ENCODE measurements around the gene PIF1.

The PIF1 gene

GRCh38 chr15:64772488-64772887, 53.0 kb downstream of the PIF1 start:
- H3K4me3 ChIP-seq (ENCODE audit: low read length): no peak overlapping the region
- no peak for TF ChIP-seq CTCF (IDR thresholded peaks at IDR 0.05; ENCODE audit: low read depth, low read length, poor library complexity, severe bottlenecking)
- TF ChIP-seq EZH2phosphoT487 (IDR thresholded peaks at IDR 0.05; ENCODE audit: borderline replicate concordance, low read length): no peak
- H3K4me2 ChIP-seq (ENCODE audit: low read length): no peak overlapping the region

GRCh38 chr15:64770626-64771025, 54.8 kb downstream of the PIF1 start:
- no peak overlapping the region for H3K4me2 ChIP-seq (ENCODE audit: low read length)
- TF ChIP-seq CTCF (IDR thresholded peaks at IDR 0.05; ENCODE audit: low read depth, low read length, poor library complexity, severe bottlenecking): no peak
- no peak for TF ChIP-seq EZH2phosphoT487 (IDR thresholded peaks at IDR 0.05; ENCODE audit: borderline replicate concordance, low read length)
- H3K4me3 ChIP-seq (ENCODE audit: low read length): no peak overlapping the region
- no peaks in the 10 kb centered on the region for H3K36me3 ChIP-seq (ENCODE audit: control insufficient read depth, low read length)
- H3K9me3 ChIP-seq (ENCODE audit: control insufficient read depth, insufficient read depth, low read length): no peaks in the 10 kb centered on the region
- no peaks in the 10 kb centered on the region for H3K9me2 ChIP-seq (replicated peaks; ENCODE audit: control insufficient read depth, low read length)
- no peaks in the 10 kb centered on the region for H4K20me1 ChIP-seq (ENCODE audit: control insufficient read depth, insufficient read depth, low read depth, low read length)
- H3K4me1 ChIP-seq (ENCODE audit: control insufficient read depth, low read length): no peaks in the 10 kb centered on the region
- peaks cover 39% of the 10 kb centered on the region for H3K27me3 ChIP-seq (ENCODE audit: control insufficient read depth, low read length)
- no peak overlapping the region for H3K27ac ChIP-seq (ENCODE audit: low read depth, low read length)
- no peaks in the 10 kb centered on the region for H3F3A ChIP-seq (ENCODE audit: control insufficient read depth, insufficient read depth)
- H3K79me2 ChIP-seq (ENCODE audit: control insufficient read depth, low read length): no peaks in the 10 kb centered on the region

More at GRCh38 chr15:64772488-64772887, 53.0 kb downstream of the PIF1 start:
- Histone ChIP-seq H4K20me1 (ENCODE audit: control insufficient read depth, insufficient read depth, low read depth, low read length) (no peaks in the 10 kb centered on the region), H3K9me2 (replicated peaks; ENCODE audit: control insufficient read depth, low read length) (no peaks in the 10 kb centered on the region), H3K4me1 (ENCODE audit: control insufficient read depth, low read length) (no peaks in the 10 kb centered on the region), H3K27ac (ENCODE audit: low read depth, low read length) (no peak overlapping the region), H3F3A (ENCODE audit: control insufficient read depth, insufficient read depth) (no peaks in the 10 kb centered on the region), H3K27me3 (ENCODE audit: control insufficient read depth, low read length) (peaks cover 58% of the 10 kb centered on the region), H3K36me3 (ENCODE audit: control insufficient read depth, low read length) (no peaks in the 10 kb centered on the region), H3K79me2 (ENCODE audit: control insufficient read depth, low read length) (no peaks in the 10 kb centered on the region), H3K9me3 (ENCODE audit: control insufficient read depth, insufficient read depth, low read length) (no peaks in the 10 kb centered on the region)

- H3K4me2 ChIP-seq (ENCODE audit: low read length): no peak overlapping the region
- H4K20me1 ChIP-seq (ENCODE audit: control insufficient read depth, insufficient read depth, low read depth, low read length): no peaks in the 10 kb centered on the region
- TF ChIP-seq EZH2phosphoT487 (IDR thresholded peaks at IDR 0.05; ENCODE audit: borderline replicate concordance, low read length) (no peak), CTCF (IDR thresholded peaks at IDR 0.05; ENCODE audit: low read depth, low read length, poor library complexity, severe bottlenecking) (peak; percentile 13)
- H3K4me1 ChIP-seq (ENCODE audit: control insufficient read depth, low read length): no peaks in the 10 kb centered on the region
- H3K27ac ChIP-seq (ENCODE audit: low read depth, low read length): no peak overlapping the region
- H3K9me2 ChIP-seq (replicated peaks; ENCODE audit: control insufficient read depth, low read length): no peaks in the 10 kb centered on the region
- no peaks in the 10 kb centered on the region for H3K9me3 ChIP-seq (ENCODE audit: control insufficient read depth, insufficient read depth, low read length)
- no peaks in the 10 kb centered on the region for H3K79me2 ChIP-seq (ENCODE audit: control insufficient read depth, low read length)
- no peaks in the 10 kb centered on the region for H3F3A ChIP-seq (ENCODE audit: control insufficient read depth, insufficient read depth)
- H3K4me3 ChIP-seq (ENCODE audit: low read length): no peak overlapping the region
- peaks cover 8% of the 10 kb centered on the region for H3K27me3 ChIP-seq (ENCODE audit: control insufficient read depth, low read length)
- no peaks in the 10 kb centered on the region for H3K36me3 ChIP-seq (ENCODE audit: control insufficient read depth, low read length)
Observed at GRCh38 chr15:64767203-64767602, 58.2 kb downstream of the PIF1 start.
